NCI-H345 treated with DMSO at 0.1 percent for 48 hours (cell line): ENCODE results near the gene RBM34.
"Not testable (repeated sequence)": the region's sequence is repeated elsewhere in the genome, so short reads cannot be mapped to it uniquely, and the experiment has no call there.

Experiments used
- DNase-seq: peaks from one replicate; lab custom pipeline; 2025; ENCODE audit not compliant: unreplicated experiment; lab: John Stamatoyannopoulos, UW

Gene RBM34

GRCh38 chr1:235160957-235161684, at the start of gene RBM34:
Gene RBM34 (minus strand): TSS chr1:235161250. CDS start chr1:235161226, 24 bp downstream.
- DNase-seq, result peak; percentile 90

GRCh38 chr1:235207209-235207565, 46.1 kb upstream of the RBM34 start:
- no peak for DNase-seq

- DNase-seq, result no peak
These were observed 45.6 kb upstream of the RBM34 start for GRCh38 chr1:235206533-235207208.

GRCh38 chr1:235205687-235206086, 44.6 kb upstream of the RBM34 start:
- no peak for DNase-seq

GRCh38 chr1:235203428-235203827, 42.4 kb upstream of the RBM34 start:
- DNase-seq, result no peak

- not testable (repeated sequence) for DNase-seq
These were observed 41.4 kb upstream of the RBM34 start for GRCh38 chr1:235202447-235202846.

- no peak for DNase-seq
These were observed 38.4 kb upstream of the RBM34 start for GRCh38 chr1:235199441-235199840.

GRCh38 chr1:235190431-235190830, 29.4 kb upstream of the RBM34 start:
- DNase-seq, result no peak

GRCh38 chr1:235187316-235187715, 26.3 kb upstream of the RBM34 start:
- no peak for DNase-seq

GRCh38 chr1:235181561-235182245, 20.7 kb upstream of the RBM34 start:
- no peak for DNase-seq

- no peak for DNase-seq
These were observed 19.9 kb upstream of the RBM34 start for GRCh38 chr1:235180916-235181460.

- no peak for DNase-seq
These were observed 15.4 kb upstream of the RBM34 start for GRCh38 chr1:235176486-235176885.

GRCh38 chr1:235169986-235170385, 8.9 kb upstream of the RBM34 start:
- DNase-seq, result no peak

- no peak for DNase-seq
These were observed 7.3 kb upstream of the RBM34 start for GRCh38 chr1:235168375-235168774.

- no peak for DNase-seq
These were observed 756 bp upstream of the RBM34 start for GRCh38 chr1:235161685-235162327.

GRCh38 chr1:235160383-235160956, 580 bp downstream of the RBM34 start:
- DNase-seq, result no peak

- not testable (repeated sequence) for DNase-seq
These were observed 1.1 kb downstream of the RBM34 start for GRCh38 chr1:235159930-235160329.

GRCh38 chr1:235159284-235159683, 1.8 kb downstream of the RBM34 start:
- not testable (repeated sequence) for DNase-seq

- DNase-seq, result no peak
These were observed 2.4 kb downstream of the RBM34 start for GRCh38 chr1:235158680-235159079.

- no peak for DNase-seq
These were observed 3.9 kb downstream of the RBM34 start for GRCh38 chr1:235157150-235157549.

GRCh38 chr1:235156740-235157139, 4.3 kb downstream of the RBM34 start:
- no peak for DNase-seq
